ENCODE data around the gene LZIC.

- TF ChIP-seq CTCF (conservative IDR thresholded peaks at IDR 0.05 in 1 of 2, IDR thresholded peaks at IDR 0.05 in 1 of 2; ENCODE audit: low read depth in 1 of 2, low read length in 2 of 2) (no peak), EZH2 (IDR thresholded peaks at IDR 0.05; ENCODE audit: low read length, missing control alignments) (no peak)
Measured at GRCh38 chr1:9884805-9885204, 58.4 kb downstream of the LZIC start.
